HG03175 (cell line): Measurements from ENCODE around the gene SNX13.

ENCODE experiments used
- ATAC-seq: cut with Tn5 transposase; IDR thresholded peaks from one replicate; pipeline ENCODE4 v1.9.1; 2021; ENCODE audit warnings: mild to moderate bottlenecking, moderate library complexity; ENCODE audit not compliant: unreplicated experiment

The SNX13 gene

GRCh38 chr7:17946591-17946990 lies 6.3 kb upstream of the SNX13 start:
- ATAC-seq, result peak; percentile 73

- no peak for ATAC-seq
Measured at GRCh38 chr7:17944720-17945119, 4.4 kb upstream of the SNX13 start.

GRCh38 chr7:17943006-17943405 lies 2.7 kb upstream of the SNX13 start:
- ATAC-seq, result no peak

GRCh38 chr7:17942231-17942630 lies 1.9 kb upstream of the SNX13 start:
- no peak for ATAC-seq

GRCh38 chr7:17940951-17941431 lies 697 bp upstream of the SNX13 start:
- no peak for ATAC-seq

GRCh38 chr7:17939606-17940301 lies 540 bp downstream of the SNX13 start:
- peak; percentile 36 for ATAC-seq

- no peak for ATAC-seq
Measured at GRCh38 chr7:17939211-17939605, 1.1 kb downstream of the SNX13 start.

- peak; percentile 19 for ATAC-seq
Measured at GRCh38 chr7:17937506-17938120, 2.7 kb downstream of the SNX13 start.

GRCh38 chr7:17936321-17936720 lies 4.0 kb downstream of the SNX13 start:
- ATAC-seq, result no peak

- ATAC-seq, result no peak
Measured at GRCh38 chr7:17934612-17935240, 5.6 kb downstream of the SNX13 start.

GRCh38 chr7:17934094-17934493 lies 6.2 kb downstream of the SNX13 start:
- no peak for ATAC-seq

GRCh38 chr7:17932770-17933169 lies 7.5 kb downstream of the SNX13 start:
- ATAC-seq, result no peak

- ATAC-seq, result no peak
Measured at GRCh38 chr7:17931069-17931468, 9.2 kb downstream of the SNX13 start.

GRCh38 chr7:17930546-17930945 lies 9.7 kb downstream of the SNX13 start:
- no peak for ATAC-seq

- ATAC-seq, result no peak
Measured at GRCh38 chr7:17929647-17930395, 10.5 kb downstream of the SNX13 start.

- no peak for ATAC-seq
Measured at GRCh38 chr7:17928055-17928454, 12.2 kb downstream of the SNX13 start.

GRCh38 chr7:17921857-17922416 lies 18.4 kb downstream of the SNX13 start:
- ATAC-seq, result no peak

GRCh38 chr7:17917842-17918241 lies 22.5 kb downstream of the SNX13 start:
- ATAC-seq, result no peak

- ATAC-seq, result no peak
Measured at GRCh38 chr7:17916786-17917185, 23.5 kb downstream of the SNX13 start.

- ATAC-seq, result no peak
Measured at GRCh38 chr7:17915796-17916195, 24.5 kb downstream of the SNX13 start.

- ATAC-seq, result no peak
Measured at GRCh38 chr7:17915168-17915567, 25.1 kb downstream of the SNX13 start.
